Liver (tissue), 3 donors: ENCODE results near the gene RBX1.

Experiments
- ATF3 ChIP-seq: IDR thresholded peaks from 2 replicates; pipeline ENCODE4 v1.6.1; 2016; ENCODE audit warnings: antibody characterized with exemption
- CTCF ChIP-seq: fragments of 150-350 bp; IDR thresholded peaks from 2 replicates; pipeline ENCODE4 v1.5.1; 2017; ENCODE audit warnings: improper control_type of control experiment, low read depth, low read length; ENCODE audit not compliant: missing input control
- FOXA1 ChIP-seq: IDR thresholded peaks from 2 replicates; pipeline ENCODE4 v1.6.1; 2016; ENCODE audit warnings: antibody characterized with exemption
- FOXA2 ChIP-seq: IDR thresholded peaks from 2 replicates; pipeline ENCODE4 v1.6.1; 2016; ENCODE audit warnings: antibody characterized with exemption
- GABPA ChIP-seq, 2 donors: IDR thresholded peaks in 1 of 2; conservative IDR thresholded peaks in 1 of 2; 2 replicates each; pipeline ENCODE4 v1.6.1; 2016; ENCODE audit warnings: antibody characterized with exemption in 2 of 2, mild to moderate bottlenecking in 1 of 2, moderate library complexity in 1 of 2
- JUND ChIP-seq, 2 donors: IDR thresholded peaks; 2 replicates each; pipeline ENCODE4 v1.6.1; 2016; ENCODE audit warnings: antibody characterized with exemption in 2 of 2
- RAD21 ChIP-seq, 2 donors: IDR thresholded peaks; 2 replicates each; pipeline ENCODE4 v1.6.1; 2016; ENCODE audit warnings: antibody characterized with exemption in 2 of 2, mild to moderate bottlenecking in 2 of 2
- RXRA ChIP-seq, 2 donors: IDR thresholded peaks; 2 replicates each; pipeline ENCODE4 v1.6.1; 2017 to 2018; ENCODE audit warnings: antibody characterized with exemption in 2 of 2, mild to moderate bottlenecking in 1 of 2
- SP1 ChIP-seq: IDR thresholded peaks from 2 replicates; pipeline ENCODE4 v1.6.1; 2018; ENCODE audit warnings: antibody characterized with exemption, mild to moderate bottlenecking
- TAF1 ChIP-seq: conservative IDR thresholded peaks from 2 replicates; pipeline ENCODE4 v1.6.1; 2016; ENCODE audit warnings: antibody characterized with exemption, mild to moderate bottlenecking
- YY1 ChIP-seq: IDR thresholded peaks from 2 replicates; pipeline ENCODE4 v1.6.1; 2016; ENCODE audit warnings: antibody characterized with exemption, mild to moderate bottlenecking
- ZBTB33 ChIP-seq: IDR thresholded peaks from 2 replicates; pipeline ENCODE4 v1.6.1; 2016; ENCODE audit warnings: antibody characterized with exemption
- TF ChIP-seq, protein P1 (sequence below): IDR thresholded peaks from 2 replicates; pipeline ENCODE4 v1.6.1; 2016; ENCODE audit warnings: antibody characterized with exemption, mild to moderate bottlenecking
- donor health status: healthy.
- donor health status: healthy.

DNA sequence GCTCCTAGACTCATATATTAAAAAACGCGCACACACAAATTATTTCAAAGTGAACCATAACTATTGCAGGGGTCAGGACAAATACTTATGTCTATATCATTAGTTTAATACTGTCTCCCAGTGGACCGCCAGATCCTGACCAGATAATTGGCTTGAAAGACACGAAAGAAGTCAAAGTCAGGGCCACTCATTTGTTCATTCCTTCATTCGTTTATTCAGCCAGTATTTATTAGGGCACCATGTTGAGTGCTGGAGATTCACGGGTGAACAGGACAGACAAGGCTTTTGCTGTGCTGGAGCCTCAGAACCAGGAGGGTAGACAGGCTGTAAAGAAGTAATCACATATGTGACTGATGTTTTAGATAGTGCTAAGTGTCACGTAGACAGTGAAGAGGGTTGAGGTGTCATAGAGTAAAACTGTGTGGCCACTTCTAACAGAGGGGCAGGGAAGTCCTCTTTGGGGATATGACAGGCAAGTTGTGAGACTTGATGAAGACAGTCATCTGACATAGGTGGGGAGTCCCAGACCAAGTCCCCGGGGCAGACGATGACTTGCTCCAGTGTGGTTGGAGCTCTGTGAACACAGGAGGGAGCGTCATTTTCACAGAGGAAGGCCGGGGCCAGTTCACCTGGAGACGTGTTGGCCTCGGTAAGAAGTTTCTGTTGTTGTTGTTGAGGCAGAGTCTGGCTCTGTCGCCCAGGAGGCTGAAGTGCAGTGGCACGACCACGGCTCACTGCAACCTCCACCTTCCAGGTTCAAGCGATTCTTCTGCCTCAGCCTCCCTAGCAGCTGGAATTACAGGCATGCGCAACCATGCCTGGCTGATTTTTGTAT is 25.9 kb downstream of the RBX1 start:
- TF ChIP-seq CTCF = no peak
- no peak for TF ChIP-seq RAD21 (IDR thresholded peaks at IDR 0.05)
- TF ChIP-seq TAF1 = no peak
- no peak for TF ChIP-seq ATF3
- no peak for TF ChIP-seq GABPA (IDR thresholded peaks at IDR 0.05 in 1 of 2, conservative IDR thresholded peaks at IDR 0.05 in 1 of 2)
- TF ChIP-seq ZBTB33 = no peak
- TF ChIP-seq, protein P1, sequence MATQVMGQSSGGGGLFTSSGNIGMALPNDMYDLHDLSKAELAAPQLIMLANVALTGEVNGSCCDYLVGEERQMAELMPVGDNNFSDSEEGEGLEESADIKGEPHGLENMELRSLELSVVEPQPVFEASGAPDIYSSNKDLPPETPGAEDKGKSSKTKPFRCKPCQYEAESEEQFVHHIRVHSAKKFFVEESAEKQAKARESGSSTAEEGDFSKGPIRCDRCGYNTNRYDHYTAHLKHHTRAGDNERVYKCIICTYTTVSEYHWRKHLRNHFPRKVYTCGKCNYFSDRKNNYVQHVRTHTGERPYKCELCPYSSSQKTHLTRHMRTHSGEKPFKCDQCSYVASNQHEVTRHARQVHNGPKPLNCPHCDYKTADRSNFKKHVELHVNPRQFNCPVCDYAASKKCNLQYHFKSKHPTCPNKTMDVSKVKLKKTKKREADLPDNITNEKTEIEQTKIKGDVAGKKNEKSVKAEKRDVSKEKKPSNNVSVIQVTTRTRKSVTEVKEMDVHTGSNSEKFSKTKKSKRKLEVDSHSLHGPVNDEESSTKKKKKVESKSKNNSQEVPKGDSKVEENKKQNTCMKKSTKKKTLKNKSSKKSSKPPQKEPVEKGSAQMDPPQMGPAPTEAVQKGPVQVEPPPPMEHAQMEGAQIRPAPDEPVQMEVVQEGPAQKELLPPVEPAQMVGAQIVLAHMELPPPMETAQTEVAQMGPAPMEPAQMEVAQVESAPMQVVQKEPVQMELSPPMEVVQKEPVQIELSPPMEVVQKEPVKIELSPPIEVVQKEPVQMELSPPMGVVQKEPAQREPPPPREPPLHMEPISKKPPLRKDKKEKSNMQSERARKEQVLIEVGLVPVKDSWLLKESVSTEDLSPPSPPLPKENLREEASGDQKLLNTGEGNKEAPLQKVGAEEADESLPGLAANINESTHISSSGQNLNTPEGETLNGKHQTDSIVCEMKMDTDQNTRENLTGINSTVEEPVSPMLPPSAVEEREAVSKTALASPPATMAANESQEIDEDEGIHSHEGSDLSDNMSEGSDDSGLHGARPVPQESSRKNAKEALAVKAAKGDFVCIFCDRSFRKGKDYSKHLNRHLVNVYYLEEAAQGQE = no peak
- no peak for TF ChIP-seq FOXA1
- TF ChIP-seq RXRA (IDR thresholded peaks at IDR 0.05) = no peak
- no peak for TF ChIP-seq SP1
- no peak for TF ChIP-seq YY1
- TF ChIP-seq FOXA2 = no peak
- no peak for TF ChIP-seq JUND (IDR thresholded peaks at IDR 0.05)
